Mucosa of rectum (tissue), 2 donors: ENCODE data around the gene UBD.

Experiments used
- H3K27ac ChIP-seq, 2 donors: one replicate each; pipeline ENCODE4 v1.7.0; 2013; ENCODE audit warnings: inconsistent platforms in 2 of 2, low read depth in 2 of 2, low read length in 2 of 2
- H3K27me3 ChIP-seq, 2 donors: one replicate each; pipeline ENCODE4 v1.7.0; 2013; ENCODE audit warnings: low read length in 2 of 2; ENCODE audit not compliant: control insufficient read depth in 2 of 2, insufficient read depth in 2 of 2
- H3K36me3 ChIP-seq, 2 donors: one replicate each; pipeline ENCODE4 v1.7.0; 2013; ENCODE audit warnings: low read length in 2 of 2; ENCODE audit not compliant: control insufficient read depth in 2 of 2, insufficient read depth in 2 of 2
- H3K4me1 ChIP-seq, 2 donors: one replicate each; pipeline ENCODE4 v1.7.0; 2013; ENCODE audit warnings: low read length in 2 of 2, mild to moderate bottlenecking in 1 of 2; ENCODE audit not compliant: control insufficient read depth in 2 of 2, insufficient read depth in 2 of 2
- H3K4me3 ChIP-seq, 2 donors: one replicate each; pipeline ENCODE4 v1.7.0; 2013; ENCODE audit warnings: low read length in 2 of 2
- H3K9ac ChIP-seq, 2 donors: one replicate each; pipeline ENCODE4 v1.7.0; 2013; ENCODE audit warnings: low read length in 2 of 2, low read depth in 1 of 2, mild to moderate bottlenecking in 1 of 2
- H3K9me3 ChIP-seq, 2 donors: one replicate each; pipeline ENCODE4 v1.7.0; 2013; ENCODE audit warnings: low read length in 2 of 2; ENCODE audit not compliant: control insufficient read depth in 2 of 2
- donor health status: healthy.
- donor health status: Normal muscosa, but diverticular disease.

The UBD gene

GRCh38 chr6:29510746-29511300 is 48.7 kb downstream of the UBD start:
- H3K27ac ChIP-seq: no peak overlapping the region
- H3K4me3 ChIP-seq: no peak overlapping the region
- H3K4me1 ChIP-seq: no peaks in the 10 kb centered on the region
- H3K36me3 ChIP-seq: no peaks in the 10 kb centered on the region
- H3K9ac ChIP-seq: no peak overlapping the region
- H3K27me3 ChIP-seq: no peaks in the 10 kb centered on the region
- no peaks in the 10 kb centered on the region for H3K9me3 ChIP-seq

- no peaks in the 10 kb centered on the region for H3K9me3 ChIP-seq
- no peaks in the 10 kb centered on the region for H3K27me3 ChIP-seq
Observed at GRCh38 chr6:29510202-29510601, 49.3 kb downstream of the UBD start.

GRCh38 chr6:29509711-29510110 is 49.8 kb downstream of the UBD start:
- H3K27ac ChIP-seq: no peak overlapping the region
- no peaks in the 10 kb centered on the region for H3K4me1 ChIP-seq
- H3K4me3 ChIP-seq: no peak overlapping the region
- no peaks in the 10 kb centered on the region for H3K9me3 ChIP-seq
- no peaks in the 10 kb centered on the region for H3K36me3 ChIP-seq
- no peaks in the 10 kb centered on the region for H3K27me3 ChIP-seq
- H3K9ac ChIP-seq: no peak overlapping the region

More at GRCh38 chr6:29510202-29510601, 49.3 kb downstream of the UBD start:
- H3K9ac ChIP-seq: no peak overlapping the region
- H3K4me3 ChIP-seq: no peak overlapping the region
- no peak overlapping the region for H3K27ac ChIP-seq
- H3K36me3 ChIP-seq: no peaks in the 10 kb centered on the region
- no peaks in the 10 kb centered on the region for H3K4me1 ChIP-seq

GRCh38 chr6:29509239-29509638 is 50.3 kb downstream of the UBD start:
- H3K27me3 ChIP-seq: no peaks in the 10 kb centered on the region
- H3K9me3 ChIP-seq: no peaks in the 10 kb centered on the region
- H3K36me3 ChIP-seq: no peaks in the 10 kb centered on the region
- H3K4me1 ChIP-seq: no peaks in the 10 kb centered on the region
- no peak overlapping the region for H3K4me3 ChIP-seq
- no peak overlapping the region for H3K27ac ChIP-seq
- no peak overlapping the region for H3K9ac ChIP-seq

- Histone ChIP-seq H3K4me1 (no peaks in the 10 kb centered on the region), H3K27me3 (no peaks in the 10 kb centered on the region), H3K36me3 (no peaks in the 10 kb centered on the region), H3K9ac (no peak overlapping the region), H3K27ac (no peak overlapping the region), H3K4me3 (no peak overlapping the region), H3K9me3 (no peaks in the 10 kb centered on the region)
Observed at GRCh38 chr6:29507319-29507718, 52.2 kb downstream of the UBD start.

- no peaks in the 10 kb centered on the region for H3K9me3 ChIP-seq
- no peaks in the 10 kb centered on the region for H3K27me3 ChIP-seq
- H3K36me3 ChIP-seq: no peaks in the 10 kb centered on the region
- no peak overlapping the region for H3K9ac ChIP-seq
- H3K4me1 ChIP-seq: no peaks in the 10 kb centered on the region
- H3K27ac ChIP-seq: no peak overlapping the region
- H3K4me3 ChIP-seq: no peak overlapping the region
Observed at GRCh38 chr6:29506446-29507067, 53.0 kb downstream of the UBD start.

GRCh38 chr6:29505808-29506207 is 53.7 kb downstream of the UBD start:
- no peak overlapping the region for H3K9ac ChIP-seq
- H3K27ac ChIP-seq: no peak overlapping the region
- no peaks in the 10 kb centered on the region for H3K27me3 ChIP-seq
- no peaks in the 10 kb centered on the region for H3K4me1 ChIP-seq
- H3K36me3 ChIP-seq: no peaks in the 10 kb centered on the region
- no peak overlapping the region for H3K4me3 ChIP-seq
- no peaks in the 10 kb centered on the region for H3K9me3 ChIP-seq
